GM10266 (cell line): Measurements from ENCODE around the gene SOX9.

Source experiments
- DNase-seq: peaks from one replicate; pipeline ENCODE4 v3.0.0; 2012; ENCODE audit errors: extremely low spot score
- TF ChIP-seq, protein P1 (sequence below): IDR thresholded peaks from 2 replicates; pipeline ENCODE4 v1.5.1; 2012; ENCODE audit warnings: mild to moderate bottlenecking, low read depth; ENCODE audit not compliant: control insufficient read depth, insufficient read depth; ENCODE audit errors: missing control alignments

The SOX9 gene

DNA sequence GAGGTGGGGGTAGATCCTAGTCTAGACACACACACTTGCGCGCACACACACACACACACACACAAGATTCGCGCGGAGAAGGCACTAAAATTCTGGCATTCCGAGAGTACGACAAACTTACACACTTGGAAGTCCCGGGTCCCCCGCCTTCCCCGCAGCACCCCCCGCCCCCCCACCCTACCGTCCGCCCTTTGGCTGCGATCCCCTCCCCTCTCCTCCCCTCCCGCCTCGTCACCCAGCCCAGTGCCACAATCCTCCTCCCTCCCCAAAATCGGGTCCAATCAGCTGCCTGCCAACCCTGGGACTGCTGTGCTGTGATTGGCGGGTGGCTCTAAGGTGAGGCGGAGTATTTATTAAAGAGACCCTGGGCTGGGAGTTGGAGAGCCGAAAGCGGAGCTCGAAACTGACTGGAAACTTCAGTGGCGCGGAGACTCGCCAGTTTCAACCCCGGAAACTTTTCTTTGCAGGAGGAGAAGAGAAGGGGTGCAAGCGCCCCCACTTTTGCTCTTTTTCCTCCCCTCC is at the start of gene SOX9:
SOX9 (plus strand) TSS at position 379 of the 522 bp plus-strand sequence. CDS start 372 bp downstream, outside the sequence.
- TF ChIP-seq, protein P1, sequence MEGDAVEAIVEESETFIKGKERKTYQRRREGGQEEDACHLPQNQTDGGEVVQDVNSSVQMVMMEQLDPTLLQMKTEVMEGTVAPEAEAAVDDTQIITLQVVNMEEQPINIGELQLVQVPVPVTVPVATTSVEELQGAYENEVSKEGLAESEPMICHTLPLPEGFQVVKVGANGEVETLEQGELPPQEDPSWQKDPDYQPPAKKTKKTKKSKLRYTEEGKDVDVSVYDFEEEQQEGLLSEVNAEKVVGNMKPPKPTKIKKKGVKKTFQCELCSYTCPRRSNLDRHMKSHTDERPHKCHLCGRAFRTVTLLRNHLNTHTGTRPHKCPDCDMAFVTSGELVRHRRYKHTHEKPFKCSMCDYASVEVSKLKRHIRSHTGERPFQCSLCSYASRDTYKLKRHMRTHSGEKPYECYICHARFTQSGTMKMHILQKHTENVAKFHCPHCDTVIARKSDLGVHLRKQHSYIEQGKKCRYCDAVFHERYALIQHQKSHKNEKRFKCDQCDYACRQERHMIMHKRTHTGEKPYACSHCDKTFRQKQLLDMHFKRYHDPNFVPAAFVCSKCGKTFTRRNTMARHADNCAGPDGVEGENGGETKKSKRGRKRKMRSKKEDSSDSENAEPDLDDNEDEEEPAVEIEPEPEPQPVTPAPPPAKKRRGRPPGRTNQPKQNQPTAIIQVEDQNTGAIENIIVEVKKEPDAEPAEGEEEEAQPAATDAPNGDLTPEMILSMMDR: no peak
- DNase-seq: peak; percentile 97

- TF ChIP-seq, protein P1: no peak
- DNase-seq: no peak
Measured at GRCh38 chr17:72071330-72071729, 49.5 kb upstream of the SOX9 start.

- TF ChIP-seq, protein P1: no peak
- DNase-seq: no peak
Measured at GRCh38 chr17:72075995-72076677, 44.7 kb upstream of the SOX9 start.

DNA sequence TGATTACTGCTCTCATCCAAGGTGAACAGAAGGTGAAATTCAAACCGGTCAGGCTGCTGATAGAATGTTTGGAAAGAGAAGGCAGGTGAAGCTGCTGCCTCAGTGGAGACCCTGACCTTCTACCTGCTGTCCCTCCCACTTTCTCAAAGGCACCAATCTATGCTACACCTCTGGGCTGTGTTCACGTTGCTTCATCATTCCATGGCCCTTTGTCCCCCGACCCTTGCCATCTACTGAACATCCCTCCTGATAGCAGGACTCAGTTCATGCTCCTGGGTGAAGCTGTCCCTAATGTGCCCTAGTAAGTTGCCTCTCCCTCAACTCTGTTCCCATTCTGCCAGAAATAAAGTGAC is 44.2 kb upstream of the SOX9 start:
- no peak for DNase-seq
- TF ChIP-seq, protein P1: no peak

- TF ChIP-seq, protein P1: no peak
- no peak for DNase-seq
Measured at GRCh38 chr17:72077326-72077960, 43.4 kb upstream of the SOX9 start.

DNA sequence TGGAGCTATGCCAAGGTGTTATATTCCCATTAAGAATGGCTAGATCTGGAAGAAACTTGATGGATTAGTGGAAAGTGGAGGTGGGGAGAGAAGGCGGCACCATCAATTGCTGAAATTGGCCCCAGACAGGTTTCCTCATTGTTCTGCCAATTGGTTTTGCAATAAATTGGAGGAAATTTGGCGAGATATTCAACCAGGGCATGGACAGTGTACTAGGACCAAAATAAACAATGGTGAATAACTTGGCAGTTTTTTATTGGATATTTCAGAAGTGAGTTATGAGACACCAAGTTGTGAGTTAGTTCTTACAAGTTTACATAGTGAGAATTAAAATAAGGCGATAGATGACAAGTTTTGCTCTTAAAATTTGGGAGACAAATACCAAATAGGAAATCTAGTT is 41.1 kb upstream of the SOX9 start:
- TF ChIP-seq, protein P1: no peak

GRCh38 chr17:72087876-72088275 is 32.9 kb upstream of the SOX9 start:
- TF ChIP-seq, protein P1: no peak
- no peak for DNase-seq

More for the DNA sequence above, 41.1 kb upstream of the SOX9 start:
- no peak for DNase-seq
